GM18505 (cell line): ENCODE measurements around the gene ATXN1.

ENCODE experiments used
- ATAC-seq: cut with Tn5 transposase; IDR thresholded peaks from one replicate; pipeline ENCODE4 v1.9.1; 2021; ENCODE audit not compliant: unreplicated experiment
- POLR2A ChIP-seq: IDR thresholded peaks from 4 replicates; pipeline ENCODE4 v1.6.1; 2011; ENCODE audit warnings: borderline replicate concordance; ENCODE audit not compliant: insufficient read depth, insufficient read length; ENCODE audit errors: extremely low read depth

The ATXN1 gene

DNA sequence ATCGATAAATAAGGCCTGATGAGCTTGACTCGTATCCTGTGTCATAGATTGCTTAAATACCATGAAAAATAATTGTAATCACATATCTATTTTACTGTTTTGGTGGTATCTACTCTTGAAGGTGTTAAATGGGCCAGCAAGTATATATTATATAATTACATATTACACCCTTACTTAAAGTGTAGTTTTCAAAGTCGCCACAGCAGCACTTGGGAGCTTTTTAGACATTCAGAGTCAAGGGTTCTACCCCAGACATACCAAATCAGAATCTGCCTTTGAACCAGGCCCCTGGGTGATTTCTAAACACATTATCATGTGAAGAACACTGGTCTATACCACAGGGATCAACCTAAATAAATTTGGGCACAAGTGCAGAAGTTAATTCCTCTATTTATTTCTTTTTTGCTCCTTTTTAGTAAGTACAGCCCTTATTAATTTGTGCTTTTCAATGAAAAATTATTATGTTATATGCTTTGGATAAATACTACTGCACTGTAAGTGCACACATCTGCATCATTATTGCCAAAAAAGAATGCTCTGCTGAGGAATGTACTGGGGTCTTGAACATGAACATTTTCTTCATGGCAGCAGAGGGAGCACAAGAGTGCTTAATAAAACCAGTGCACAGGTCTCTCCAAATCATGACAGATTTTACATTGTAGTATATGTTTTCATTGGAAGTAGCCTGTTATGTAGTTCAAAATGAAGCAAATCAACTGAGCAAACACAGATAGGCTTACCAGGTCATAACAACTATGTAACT, 3.1 kb upstream of the ATXN1 start:
- no peak for ATAC-seq
- no peak for TF ChIP-seq POLR2A

DNA sequence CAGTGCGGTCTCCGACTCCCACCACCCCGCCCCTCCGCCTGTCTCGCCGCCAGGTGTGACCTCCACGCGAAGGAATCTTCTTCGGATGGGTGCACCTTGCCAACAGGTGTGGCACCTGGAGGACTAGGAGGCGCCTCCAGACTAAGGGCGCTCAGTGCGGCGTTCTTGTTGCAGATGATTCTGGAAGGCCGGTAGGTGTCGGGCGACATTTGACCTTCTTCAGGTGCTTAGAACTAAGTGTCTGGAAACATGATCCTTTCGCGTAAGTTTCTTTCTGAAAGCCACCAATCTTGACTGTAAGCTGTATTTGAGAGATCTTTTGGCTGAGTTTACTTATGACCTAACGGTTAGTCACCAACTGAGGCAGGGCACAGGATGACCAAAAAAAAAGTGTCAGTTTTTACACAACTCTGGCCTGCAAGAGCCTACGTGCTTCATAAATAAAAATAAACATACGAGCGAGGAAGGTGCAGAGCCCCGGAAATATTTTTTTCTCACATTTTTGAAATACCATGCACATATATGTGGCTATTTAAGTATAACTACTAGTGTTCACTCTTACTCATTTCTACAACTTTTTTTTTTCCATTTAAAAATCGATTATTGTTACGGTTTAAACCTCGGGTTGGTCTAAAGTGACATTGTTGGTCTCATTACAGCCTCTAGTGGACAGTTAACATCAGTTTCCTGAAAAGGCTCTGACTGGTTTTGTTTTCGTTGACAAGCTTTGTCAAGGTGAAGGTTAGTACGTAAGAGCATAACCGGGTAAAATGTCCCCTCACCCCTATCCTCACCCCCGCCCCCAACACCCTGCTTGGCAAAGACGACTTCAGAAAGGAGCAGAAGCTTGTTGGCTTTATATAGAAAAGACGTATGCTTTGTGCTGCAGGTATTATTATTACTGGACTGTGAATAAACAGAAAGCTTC, 1.6 kb upstream of the ATXN1 start:
- TF ChIP-seq POLR2A, result no peak

DNA sequence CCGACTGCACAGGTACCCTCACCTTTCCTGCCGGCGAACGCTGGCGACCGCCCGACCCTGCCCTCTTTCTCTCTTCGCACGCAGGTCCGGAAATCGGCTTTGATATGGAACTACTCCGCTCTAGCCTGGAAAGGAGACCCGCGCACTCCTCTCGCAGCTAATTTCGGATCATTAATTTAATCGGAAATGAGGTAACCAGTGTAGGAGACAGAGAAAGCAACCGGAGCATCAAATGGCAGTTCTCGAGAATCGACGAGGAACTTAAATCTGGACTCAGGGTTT, 949 bp upstream of the ATXN1 start:
- TF ChIP-seq POLR2A, result no peak
- ATAC-seq, result no peak

More for the DNA sequence above, 1.6 kb upstream of the ATXN1 start:
- ATAC-seq, result no peak

DNA sequence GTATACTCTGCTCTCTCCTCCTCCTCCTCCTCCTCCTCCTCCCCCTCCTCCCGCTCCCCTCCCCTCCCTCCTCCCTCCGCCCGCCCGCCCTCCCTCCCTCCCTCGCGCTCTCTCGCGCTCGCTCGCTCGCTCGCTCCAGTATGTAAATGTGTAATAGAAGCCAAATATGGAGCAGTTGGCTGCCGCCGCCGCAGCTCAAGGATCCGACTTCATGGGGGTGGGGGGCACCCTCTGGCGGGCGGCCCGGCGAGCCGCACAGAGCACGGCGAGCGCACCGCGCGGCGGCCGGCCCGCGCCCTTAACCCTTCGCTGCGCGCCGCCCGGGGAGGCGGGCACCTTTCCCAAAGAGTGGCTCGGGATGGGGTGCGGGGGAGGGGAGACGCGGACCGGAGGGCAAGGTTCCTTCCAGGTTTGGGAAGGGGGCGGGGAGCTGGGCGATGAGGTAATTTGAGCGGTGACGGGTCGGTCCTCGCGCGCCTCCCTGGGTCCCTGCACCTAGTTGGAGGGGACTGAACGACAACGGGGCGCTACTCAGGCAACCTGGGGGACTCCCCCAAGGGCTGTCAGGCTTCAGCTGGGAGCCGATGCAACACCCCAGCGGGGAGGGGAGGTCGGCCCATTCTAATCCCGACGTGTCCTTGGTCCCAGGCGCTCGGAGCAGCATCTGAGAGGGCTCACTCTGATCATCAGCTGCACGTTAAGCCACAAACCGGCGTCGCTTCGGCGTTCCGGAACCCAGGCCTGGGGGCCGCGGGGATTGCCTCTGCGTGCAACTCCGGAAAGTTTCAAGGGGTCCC, 409 bp upstream of the ATXN1 start:
- peak; percentile 48 for TF ChIP-seq POLR2A
- peak; percentile 39 for ATAC-seq

DNA sequence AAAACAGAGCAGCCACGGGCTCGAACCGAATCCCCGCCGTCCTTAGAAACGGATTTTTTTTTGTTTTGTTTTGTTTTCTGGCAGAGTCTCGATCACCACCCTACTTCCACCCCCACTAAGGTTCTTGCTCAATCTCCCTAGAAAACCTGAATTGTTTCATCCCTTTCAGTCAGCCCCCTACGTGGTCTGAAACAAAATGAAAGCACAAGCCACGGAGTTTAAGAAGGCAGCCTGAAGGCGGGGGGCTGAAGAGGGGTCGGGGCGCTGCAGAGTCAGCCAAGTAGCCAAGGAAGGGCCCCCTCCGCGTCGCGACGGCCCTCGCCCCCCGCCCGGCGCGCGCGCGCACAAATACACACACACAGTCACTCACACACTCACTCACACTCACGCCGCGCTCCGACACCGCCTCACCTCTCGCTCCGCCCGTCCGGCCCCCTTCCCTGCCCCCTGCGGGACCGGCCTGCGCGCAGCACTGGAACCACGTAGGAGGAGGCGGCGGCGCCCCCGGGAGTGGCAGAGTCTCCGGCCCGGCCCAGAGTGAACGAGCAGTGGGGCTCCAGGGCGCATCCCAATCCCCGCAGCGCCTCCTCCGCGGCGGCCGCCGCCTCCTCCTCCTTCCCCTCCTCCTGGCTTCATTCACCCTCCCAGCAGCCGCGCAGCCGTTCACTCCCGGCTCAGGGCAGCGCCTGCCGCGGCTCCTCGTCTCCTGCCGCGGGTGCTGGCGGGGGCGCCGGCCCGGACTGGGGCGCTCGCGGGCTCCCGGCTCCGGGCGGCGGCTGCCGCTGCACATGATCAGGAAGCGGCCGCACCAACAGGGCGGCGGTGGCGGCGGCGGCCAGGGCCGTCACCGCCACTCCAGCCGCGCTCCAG, 1.4 kb downstream of the ATXN1 start:
- peak; percentile 37 for ATAC-seq
- peak; percentile 47 for TF ChIP-seq POLR2A

DNA sequence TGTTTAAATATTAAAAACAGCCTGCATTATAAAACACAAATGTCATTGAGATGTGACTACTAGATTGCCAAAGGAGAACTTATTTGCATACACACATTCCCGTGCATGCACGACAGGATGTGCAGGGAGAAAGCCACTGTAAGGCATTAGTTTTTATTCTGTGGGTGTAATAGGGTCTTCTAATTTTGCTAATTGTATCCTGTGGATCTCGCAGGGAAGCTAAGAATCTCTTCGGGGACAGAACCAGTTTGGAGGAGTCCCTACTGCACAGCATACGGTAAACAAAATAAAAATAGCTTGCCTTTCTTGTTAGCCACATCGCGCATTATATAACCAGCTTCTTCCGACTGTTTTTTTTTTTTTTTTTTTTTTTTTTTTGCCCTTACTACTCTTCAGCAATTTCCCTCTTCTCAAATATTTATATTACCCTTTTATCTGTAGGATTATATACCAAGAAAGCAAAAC, 2.0 kb downstream of the ATXN1 start:
- no peak for ATAC-seq

DNA sequence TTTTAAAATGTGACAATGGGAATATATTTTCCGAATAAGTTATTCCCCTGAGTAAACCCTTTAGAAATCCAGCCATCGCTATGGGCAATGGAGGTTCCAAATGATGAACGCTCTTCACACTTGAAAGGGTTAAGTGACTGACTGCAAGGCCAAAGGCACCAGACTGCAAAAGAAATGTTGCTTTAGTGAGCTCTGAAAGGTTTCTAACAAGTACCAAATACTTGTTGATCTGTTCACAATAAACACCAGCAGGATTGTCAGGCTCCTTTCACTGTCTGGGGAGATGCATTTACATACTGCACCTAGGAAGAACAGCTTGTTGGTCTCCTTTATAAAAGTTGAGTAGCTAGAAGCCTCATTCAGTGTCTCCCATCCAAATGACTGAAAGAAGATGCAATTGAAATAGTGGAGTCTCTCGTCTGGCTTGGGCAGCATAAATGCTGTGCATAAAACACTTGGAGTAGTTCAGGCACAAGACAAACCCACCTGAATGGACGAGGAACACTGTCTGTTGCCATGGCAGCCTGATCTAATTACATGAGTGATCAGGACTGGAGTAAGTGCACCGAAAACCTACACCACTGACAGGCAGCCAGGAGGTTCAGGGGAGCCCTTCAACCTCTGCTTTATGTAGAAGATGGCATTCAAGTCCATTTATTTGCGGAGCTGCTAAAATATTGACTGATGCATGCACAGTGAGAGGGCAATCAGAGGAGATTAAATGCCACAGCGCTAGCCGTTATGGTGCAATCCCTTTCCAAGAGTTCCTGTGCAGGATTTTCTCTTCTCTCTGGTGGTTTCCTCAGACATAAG, 2.9 kb downstream of the ATXN1 start:
- no peak for TF ChIP-seq POLR2A
- ATAC-seq, result no peak

More for the DNA sequence above, 2.0 kb downstream of the ATXN1 start:
- TF ChIP-seq POLR2A, result no peak

DNA sequence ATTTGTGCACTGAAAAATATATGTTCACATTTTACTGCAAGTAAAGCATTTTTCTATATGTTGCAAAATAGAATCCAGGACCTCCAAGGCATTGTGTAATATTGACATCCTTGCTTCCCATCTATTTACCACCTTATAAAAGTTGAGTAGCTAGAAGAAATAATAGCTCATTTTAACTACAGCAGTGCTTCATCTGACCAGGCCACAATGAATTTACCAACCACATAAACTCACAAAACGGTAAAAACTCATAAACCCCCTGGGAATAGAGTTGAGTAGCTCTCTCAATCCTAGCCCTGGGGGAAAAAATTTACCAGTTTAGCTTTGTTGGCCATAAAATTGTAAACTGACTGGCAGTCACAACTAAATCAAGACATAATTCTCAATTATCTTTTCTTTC, 3.9 kb downstream of the ATXN1 start:
- ATAC-seq, result no peak
- no peak for TF ChIP-seq POLR2A

DNA sequence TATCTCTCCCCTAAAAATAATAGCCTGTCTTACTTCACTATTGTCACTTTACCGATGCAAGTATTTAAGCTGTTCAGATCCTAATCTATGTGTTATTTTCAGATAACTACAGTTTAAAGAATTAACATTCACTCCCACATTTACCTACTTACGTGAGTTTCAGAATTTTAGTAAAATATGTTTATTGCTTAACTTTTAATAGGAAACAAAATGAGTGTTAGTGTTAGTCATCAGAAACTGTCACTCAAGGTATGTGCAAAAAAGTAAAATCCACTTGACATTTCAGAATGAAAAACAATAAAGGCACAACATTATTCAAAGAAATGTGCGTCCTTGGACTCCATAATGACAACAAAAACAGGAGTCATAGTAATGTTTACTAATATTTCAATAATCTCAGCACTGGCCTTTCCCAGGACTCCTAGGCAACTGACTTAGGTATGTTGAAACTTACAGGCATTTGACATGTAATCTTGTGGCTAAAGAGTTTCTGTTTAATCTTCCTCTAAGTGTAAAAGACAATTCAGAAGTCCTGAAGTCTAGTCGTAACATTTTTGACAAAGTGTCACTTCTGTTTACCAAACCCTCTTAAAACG, 4.5 kb downstream of the ATXN1 start:
- no peak for ATAC-seq
- TF ChIP-seq POLR2A, result no peak

DNA sequence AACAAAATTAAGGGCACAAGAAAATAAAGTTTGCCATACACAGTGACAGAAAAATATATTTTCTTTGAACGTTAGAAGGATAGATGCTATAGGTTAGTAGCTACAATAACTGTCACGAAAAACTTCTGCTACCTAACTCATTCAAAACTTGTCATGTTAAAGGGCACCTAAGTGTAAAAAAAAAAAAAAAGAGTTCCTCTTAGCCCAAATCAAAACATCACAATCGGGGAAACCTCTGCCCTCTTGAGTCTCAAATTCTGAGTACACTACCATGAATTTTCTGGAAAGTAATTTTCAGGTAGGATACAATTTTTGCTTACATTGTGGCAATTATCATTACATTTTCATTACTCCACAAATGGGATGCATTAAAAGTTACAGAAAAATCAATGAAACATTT, 5.7 kb downstream of the ATXN1 start:
- no peak for ATAC-seq
- no peak for TF ChIP-seq POLR2A

DNA sequence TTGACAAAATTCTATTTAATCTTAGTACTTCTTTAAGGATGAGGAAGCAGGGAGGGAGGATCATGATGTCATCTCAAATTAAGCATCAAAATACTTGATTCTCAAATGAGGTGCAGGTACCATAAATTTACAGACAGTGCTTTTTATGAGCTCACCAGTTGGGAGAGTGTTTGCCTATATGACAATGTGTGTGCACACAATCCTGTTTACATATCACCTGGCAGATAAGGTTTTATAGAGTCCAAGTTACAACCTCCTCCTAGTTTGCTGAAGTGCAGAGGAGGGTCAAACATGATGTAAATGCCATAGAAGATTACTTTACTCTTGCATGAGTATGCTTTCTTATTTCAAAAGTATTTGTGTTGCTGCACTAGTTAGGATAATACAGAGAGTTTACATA, 6.4 kb downstream of the ATXN1 start:
- ATAC-seq, result no peak
- no peak for TF ChIP-seq POLR2A
